Measurements from ENCODE around the gene LSMEM2.

DNA sequence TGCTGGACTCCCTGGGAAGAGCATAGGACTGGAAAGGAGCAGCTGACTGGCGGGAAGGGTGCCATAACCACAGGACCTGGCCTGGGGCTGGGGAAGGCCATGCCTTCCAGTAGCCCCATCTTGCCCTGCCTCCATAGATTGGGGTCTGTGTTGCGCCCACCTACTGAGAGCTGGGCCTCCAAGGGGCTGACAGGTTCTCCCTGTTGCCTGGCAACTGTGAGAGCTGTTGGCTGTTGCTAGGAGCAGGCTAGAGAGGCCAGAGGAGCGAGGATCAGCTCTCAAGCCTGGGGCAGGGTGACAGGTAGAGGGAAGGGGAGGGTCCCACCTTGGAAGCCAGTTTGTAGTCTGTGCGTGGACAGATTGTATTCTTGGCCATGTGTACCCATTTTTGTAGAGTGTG, 45.7 kb upstream of the LSMEM2 start:
- no peak for TF ChIP-seq POLR2A (IDR thresholded peaks at IDR 0.05)
- TF ChIP-seq, protein P1, sequence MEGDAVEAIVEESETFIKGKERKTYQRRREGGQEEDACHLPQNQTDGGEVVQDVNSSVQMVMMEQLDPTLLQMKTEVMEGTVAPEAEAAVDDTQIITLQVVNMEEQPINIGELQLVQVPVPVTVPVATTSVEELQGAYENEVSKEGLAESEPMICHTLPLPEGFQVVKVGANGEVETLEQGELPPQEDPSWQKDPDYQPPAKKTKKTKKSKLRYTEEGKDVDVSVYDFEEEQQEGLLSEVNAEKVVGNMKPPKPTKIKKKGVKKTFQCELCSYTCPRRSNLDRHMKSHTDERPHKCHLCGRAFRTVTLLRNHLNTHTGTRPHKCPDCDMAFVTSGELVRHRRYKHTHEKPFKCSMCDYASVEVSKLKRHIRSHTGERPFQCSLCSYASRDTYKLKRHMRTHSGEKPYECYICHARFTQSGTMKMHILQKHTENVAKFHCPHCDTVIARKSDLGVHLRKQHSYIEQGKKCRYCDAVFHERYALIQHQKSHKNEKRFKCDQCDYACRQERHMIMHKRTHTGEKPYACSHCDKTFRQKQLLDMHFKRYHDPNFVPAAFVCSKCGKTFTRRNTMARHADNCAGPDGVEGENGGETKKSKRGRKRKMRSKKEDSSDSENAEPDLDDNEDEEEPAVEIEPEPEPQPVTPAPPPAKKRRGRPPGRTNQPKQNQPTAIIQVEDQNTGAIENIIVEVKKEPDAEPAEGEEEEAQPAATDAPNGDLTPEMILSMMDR (IDR thresholded peaks at IDR 0.05): no peak
